GM12878 (cell line): ENCODE data around the gene KHNYN.

Experiments used
- ZNF384 ChIP-seq: IDR thresholded peaks from 2 replicates; pipeline ENCODE4 v1.6.1; 2012; ENCODE audit warnings: low read depth, mild to moderate bottlenecking, low read length, improper control_type of control experiment, borderline replicate concordance
- TF ChIP-seq, protein P1 (sequence below), 3 experiments: IDR thresholded peaks in 2 of 3; conservative IDR thresholded peaks in 1 of 3; 2 replicates each; pipeline ENCODE4 v1.5.1; 2011; ENCODE audit warnings: low read depth in 3 of 3, low read length in 3 of 3, mild to moderate bottlenecking in 3 of 3, control low read depth in 2 of 3, moderate library complexity in 2 of 3, inconsistent platforms in 1 of 3, mixed read lengths in 1 of 3; ENCODE audit not compliant: control insufficient read depth in 2 of 3, insufficient read depth in 1 of 3; ENCODE audit errors: extremely low read depth in 1 of 3

DNA sequence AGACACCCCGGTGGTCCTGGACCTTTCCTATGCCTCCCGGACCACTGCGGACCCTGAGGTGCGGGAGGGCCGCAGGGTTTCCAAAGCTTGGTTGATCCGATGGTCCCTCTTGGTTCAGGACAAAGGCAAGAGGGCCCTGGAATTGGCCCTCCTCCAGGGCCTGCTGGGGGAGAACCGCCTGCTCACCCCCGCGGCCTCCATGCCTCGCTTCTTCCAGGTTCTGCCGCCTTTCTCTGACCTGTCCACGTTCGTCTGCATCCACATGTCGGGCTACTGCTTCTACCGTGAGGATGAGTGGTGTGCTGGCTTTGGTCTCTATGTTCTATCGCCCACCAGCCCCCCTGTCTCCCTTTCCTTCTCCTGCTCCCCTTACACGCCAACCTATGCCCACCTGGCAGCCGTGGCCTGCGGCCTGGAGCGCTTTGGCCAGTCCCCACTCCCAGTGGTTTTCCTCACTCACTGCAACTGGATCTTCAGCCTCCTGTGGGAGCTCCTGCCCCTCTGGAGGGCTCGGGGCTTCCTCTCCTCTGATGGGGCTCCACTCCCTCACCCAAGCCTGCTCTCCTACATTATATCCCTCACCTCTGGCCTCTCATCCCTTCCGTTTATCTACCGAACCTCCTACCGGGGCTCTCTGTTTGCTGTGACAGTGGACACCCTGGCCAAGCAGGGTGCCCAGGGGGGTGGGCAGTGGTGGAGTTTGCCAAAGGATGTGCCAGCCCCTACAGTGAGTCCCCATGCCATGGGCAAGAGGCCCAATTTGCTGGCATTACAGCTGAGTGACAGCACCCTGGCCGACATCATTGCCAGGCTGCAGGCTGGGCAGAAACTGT lies 14.1 kb upstream of the KHNYN start:
- TF ChIP-seq ZNF384, result no peak
- TF ChIP-seq, protein P1, sequence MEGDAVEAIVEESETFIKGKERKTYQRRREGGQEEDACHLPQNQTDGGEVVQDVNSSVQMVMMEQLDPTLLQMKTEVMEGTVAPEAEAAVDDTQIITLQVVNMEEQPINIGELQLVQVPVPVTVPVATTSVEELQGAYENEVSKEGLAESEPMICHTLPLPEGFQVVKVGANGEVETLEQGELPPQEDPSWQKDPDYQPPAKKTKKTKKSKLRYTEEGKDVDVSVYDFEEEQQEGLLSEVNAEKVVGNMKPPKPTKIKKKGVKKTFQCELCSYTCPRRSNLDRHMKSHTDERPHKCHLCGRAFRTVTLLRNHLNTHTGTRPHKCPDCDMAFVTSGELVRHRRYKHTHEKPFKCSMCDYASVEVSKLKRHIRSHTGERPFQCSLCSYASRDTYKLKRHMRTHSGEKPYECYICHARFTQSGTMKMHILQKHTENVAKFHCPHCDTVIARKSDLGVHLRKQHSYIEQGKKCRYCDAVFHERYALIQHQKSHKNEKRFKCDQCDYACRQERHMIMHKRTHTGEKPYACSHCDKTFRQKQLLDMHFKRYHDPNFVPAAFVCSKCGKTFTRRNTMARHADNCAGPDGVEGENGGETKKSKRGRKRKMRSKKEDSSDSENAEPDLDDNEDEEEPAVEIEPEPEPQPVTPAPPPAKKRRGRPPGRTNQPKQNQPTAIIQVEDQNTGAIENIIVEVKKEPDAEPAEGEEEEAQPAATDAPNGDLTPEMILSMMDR (IDR thresholded peaks at IDR 0.05 in 2 of 3, conservative IDR thresholded peaks at IDR 0.05 in 1 of 3; ENCODE audit: control insufficient read depth in 2 of 3, extremely low read depth in 1 of 3, insufficient read depth in 1 of 3, low read depth in 3 of 3, low read length in 3 of 3), result no peak
